Adrenal gland (tissue), 5 donors: Measurements from ENCODE around the gene OR51B4.

ENCODE experiments used
- POLR2A ChIP-seq, 2 donors: fragments of 450-650 bp; IDR thresholded peaks; one replicate each; pipeline ENCODE4 v1.6.1; 2017; ENCODE audit warnings: antibody characterized with exemption in 2 of 2, mild to moderate bottlenecking in 2 of 2, moderate library complexity in 1 of 2
- TF ChIP-seq, protein P1 (sequence below), 6 experiments: fragments of 450-650 bp in 4 of 6; fragments of 200-600 bp in 2 of 6; sonication (generic) in 1 of 6; IDR thresholded peaks; 1 replicate in 5 of 6; 2 replicates in 1 of 6; pipeline versions ENCODE4 v1.5.1 to v1.8.0; 2016 to 2021; ENCODE audit warnings: antibody characterized with exemption in 6 of 6, mild to moderate bottlenecking in 2 of 6, moderate library complexity in 1 of 6
- donor health status: DM: no; HTN: no; CAD: no.

DNA sequence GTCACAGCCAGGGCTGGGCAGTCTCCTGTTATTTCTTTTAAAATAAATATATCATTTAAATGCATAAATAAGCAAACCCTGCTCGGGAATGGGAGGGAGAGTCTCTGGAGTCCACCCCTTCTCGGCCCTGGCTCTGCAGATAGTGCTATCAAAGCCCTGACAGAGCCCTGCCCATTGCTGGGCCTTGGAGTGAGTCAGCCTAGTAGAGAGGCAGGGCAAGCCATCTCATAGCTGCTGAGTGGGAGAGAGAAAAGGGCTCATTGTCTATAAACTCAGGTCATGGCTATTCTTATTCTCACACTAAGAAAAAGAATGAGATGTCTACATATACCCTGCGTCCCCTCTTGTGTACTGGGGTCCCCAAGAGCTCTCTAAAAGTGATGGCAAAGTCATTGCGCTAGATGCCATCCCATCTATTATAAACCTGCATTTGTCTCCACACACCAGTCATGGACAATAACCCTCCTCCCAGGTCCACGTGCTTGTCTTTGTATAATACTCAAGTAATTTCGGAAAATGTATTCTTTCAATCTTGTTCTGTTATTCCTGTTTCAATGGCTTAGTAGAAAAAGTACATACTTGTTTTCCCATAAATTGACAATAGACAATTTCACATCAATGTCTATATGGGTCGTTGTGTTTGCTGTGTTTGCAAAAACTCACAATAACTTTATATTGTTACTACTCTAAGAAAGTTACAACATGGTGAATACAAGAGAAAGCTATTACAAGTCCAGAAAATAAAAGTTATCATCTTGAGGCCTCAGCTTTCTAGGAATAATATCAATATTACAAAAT lies 13.4 kb downstream of the OR51B4 start:
- TF ChIP-seq, protein P1, sequence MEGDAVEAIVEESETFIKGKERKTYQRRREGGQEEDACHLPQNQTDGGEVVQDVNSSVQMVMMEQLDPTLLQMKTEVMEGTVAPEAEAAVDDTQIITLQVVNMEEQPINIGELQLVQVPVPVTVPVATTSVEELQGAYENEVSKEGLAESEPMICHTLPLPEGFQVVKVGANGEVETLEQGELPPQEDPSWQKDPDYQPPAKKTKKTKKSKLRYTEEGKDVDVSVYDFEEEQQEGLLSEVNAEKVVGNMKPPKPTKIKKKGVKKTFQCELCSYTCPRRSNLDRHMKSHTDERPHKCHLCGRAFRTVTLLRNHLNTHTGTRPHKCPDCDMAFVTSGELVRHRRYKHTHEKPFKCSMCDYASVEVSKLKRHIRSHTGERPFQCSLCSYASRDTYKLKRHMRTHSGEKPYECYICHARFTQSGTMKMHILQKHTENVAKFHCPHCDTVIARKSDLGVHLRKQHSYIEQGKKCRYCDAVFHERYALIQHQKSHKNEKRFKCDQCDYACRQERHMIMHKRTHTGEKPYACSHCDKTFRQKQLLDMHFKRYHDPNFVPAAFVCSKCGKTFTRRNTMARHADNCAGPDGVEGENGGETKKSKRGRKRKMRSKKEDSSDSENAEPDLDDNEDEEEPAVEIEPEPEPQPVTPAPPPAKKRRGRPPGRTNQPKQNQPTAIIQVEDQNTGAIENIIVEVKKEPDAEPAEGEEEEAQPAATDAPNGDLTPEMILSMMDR (IDR thresholded peaks at IDR 0.05): no peak
- no peak for TF ChIP-seq POLR2A (IDR thresholded peaks at IDR 0.05)
